Astrocyte (in vitro differentiated cells and primary cell): ENCODE results near the gene MTUS2. TPM values are rescaled to one million over a fixed set of nuclear protein-coding genes. Genes with fewer than 3 reads are reported as not detected.

Source experiments
- DNase-seq: peaks from one replicate; pipeline ENCODE4 v3.0.0-alpha.2; 2010; ENCODE audit warnings: low read depth
- FAIRE-seq: peaks from 2 replicates; lab custom pipeline; 2011; peaks lifted over from hg19 to GRCh38; lab: Jason Lieb, UNC
- H2AFZ ChIP-seq: 2 replicates; pipeline ENCODE4 v1.6.0; 2012; ENCODE audit warnings: low read depth, low read length, inconsistent platforms
- H3K27ac ChIP-seq: 2 replicates; pipeline ENCODE4 v1.5.1; 2011; ENCODE audit warnings: low read depth, low read length, inconsistent platforms
- H3K27me3 ChIP-seq: 2 replicates; pipeline ENCODE4 v1.6.0; 2011; ENCODE audit warnings: low read length, inconsistent platforms; ENCODE audit not compliant: insufficient read depth
- H3K36me3 ChIP-seq: 2 replicates; pipeline ENCODE4 v1.5.1; 2011; ENCODE audit warnings: low read length, inconsistent platforms; ENCODE audit not compliant: insufficient read depth
- H3K4me1 ChIP-seq: 2 replicates; pipeline ENCODE4 v1.5.1; 2011; ENCODE audit warnings: low read length, inconsistent platforms; ENCODE audit not compliant: insufficient read depth
- H3K4me2 ChIP-seq: 2 replicates; pipeline ENCODE4 v1.6.0; 2012; ENCODE audit warnings: low read length, inconsistent platforms
- H3K4me3 ChIP-seq: 2 replicates; pipeline ENCODE4 v1.5.1; 2011; ENCODE audit warnings: low read depth, mild to moderate bottlenecking, low read length, inconsistent platforms; ENCODE audit not compliant: insufficient read depth
- H3K79me2 ChIP-seq: 2 replicates; pipeline ENCODE4 v1.6.0; 2012; ENCODE audit warnings: mild to moderate bottlenecking, low read length, inconsistent platforms; ENCODE audit not compliant: insufficient read depth
- H3K9ac ChIP-seq: 2 replicates; pipeline ENCODE4 v1.6.0; 2012; ENCODE audit warnings: mild to moderate bottlenecking, low read length, inconsistent platforms
- H3K9me3 ChIP-seq: 2 replicates; pipeline ENCODE4 v1.5.1; 2012; ENCODE audit warnings: low read depth, mild to moderate bottlenecking, low read length, inconsistent platforms; ENCODE audit not compliant: insufficient read depth
- H4K20me1 ChIP-seq: 2 replicates; pipeline ENCODE4 v1.6.0; 2012; ENCODE audit warnings: low read length, inconsistent platforms; ENCODE audit not compliant: insufficient read depth
- H3K27ac Mint-ChIP-seq: one replicate; pipeline ENCODE4 v1.8.0; 2021; ENCODE audit warnings: mild to moderate bottlenecking, mixed read lengths; ENCODE audit not compliant: unreplicated experiment
- H3K27me3 Mint-ChIP-seq: one replicate; pipeline ENCODE4 v1.8.0; 2021; ENCODE audit warnings: low read depth, mixed read lengths; ENCODE audit not compliant: unreplicated experiment
- H3K36me3 Mint-ChIP-seq: one replicate; pipeline ENCODE4 v1.8.0; 2021; ENCODE audit warnings: low read depth, mixed read lengths; ENCODE audit not compliant: unreplicated experiment
- H3K4me1 Mint-ChIP-seq: one replicate; pipeline ENCODE4 v1.8.0; 2021; ENCODE audit warnings: low read depth, mixed read lengths; ENCODE audit not compliant: unreplicated experiment
- H3K4me3 Mint-ChIP-seq: one replicate; pipeline ENCODE4 v1.8.0; 2021; ENCODE audit warnings: mild to moderate bottlenecking, moderate library complexity, mixed read lengths; ENCODE audit not compliant: unreplicated experiment
- H3K9me3 Mint-ChIP-seq: one replicate; pipeline ENCODE4 v1.8.0; 2021; ENCODE audit warnings: mild to moderate bottlenecking, mixed read lengths; ENCODE audit not compliant: unreplicated experiment
- EZH2 ChIP-seq: IDR thresholded peaks from 2 replicates; pipeline ENCODE4 v1.6.1; 2012; ENCODE audit warnings: mild to moderate bottlenecking, low read length, inconsistent platforms; ENCODE audit not compliant: insufficient read depth
- total RNA-seq: library from RNA; stranded (reverse); gene quantifications from 2 replicates; pipeline ENCODE4 v1.2.1, GENCODE V29; 2021
- TF ChIP-seq, protein P1 (sequence below): IDR thresholded peaks from 2 replicates; pipeline ENCODE4 v1.5.1; 2011; ENCODE audit warnings: low read depth, mild to moderate bottlenecking, inconsistent platforms, low read length, moderate library complexity; ENCODE audit not compliant: insufficient read depth

Gene MTUS2
- total RNA-seq, 1 donor from 2014 or later, result 0.50 TPM

DNA sequence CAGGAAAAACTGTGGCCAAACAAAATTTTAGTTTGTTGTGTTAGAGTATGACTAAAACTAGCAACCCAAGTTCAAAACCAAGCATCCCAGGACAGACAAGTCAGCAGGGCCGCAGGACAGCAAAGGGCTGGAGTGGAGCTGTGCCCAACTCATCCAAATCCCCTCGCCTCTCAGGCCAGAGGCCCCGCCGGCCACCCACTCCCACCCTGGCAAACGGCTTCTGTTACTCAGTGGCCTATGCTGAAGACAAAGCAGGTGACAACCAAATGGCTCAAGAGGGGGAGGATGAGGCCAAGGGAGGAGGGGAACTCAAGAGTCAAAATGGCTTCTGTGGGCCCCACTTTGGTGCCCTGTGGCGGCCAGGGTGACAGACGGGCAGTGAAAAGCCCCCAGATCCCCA lies 705.6 kb downstream of the MTUS2 start:
- Mint-ChIP-seq H3K36me3 (peaks cover 53% of the 10 kb centered on the region), H3K27ac (no peak overlapping the region), H3K4me1 (peaks cover 19% of the 10 kb centered on the region), H3K4me3 (no peak overlapping the region), H3K27me3 (no peaks in the 10 kb centered on the region), H3K9me3 (no peaks in the 10 kb centered on the region)
- Histone ChIP-seq H3K9ac (no peak overlapping the region), H3K79me2 (peaks cover 42% of the 10 kb centered on the region), H3K4me2 (no peak overlapping the region), H3K27me3 (no peaks in the 10 kb centered on the region), H3K27ac (no peak overlapping the region), H3K36me3 (peaks cover 41% of the 10 kb centered on the region), H3K9me3 (no peaks in the 10 kb centered on the region), H3K4me3 (no peak overlapping the region), H2AFZ (no peak overlapping the region), H4K20me1 (peaks cover 6% of the 10 kb centered on the region), H3K4me1 (peaks cover 32% of the 10 kb centered on the region)
- no peak for DNase-seq
- TF ChIP-seq, protein P1, sequence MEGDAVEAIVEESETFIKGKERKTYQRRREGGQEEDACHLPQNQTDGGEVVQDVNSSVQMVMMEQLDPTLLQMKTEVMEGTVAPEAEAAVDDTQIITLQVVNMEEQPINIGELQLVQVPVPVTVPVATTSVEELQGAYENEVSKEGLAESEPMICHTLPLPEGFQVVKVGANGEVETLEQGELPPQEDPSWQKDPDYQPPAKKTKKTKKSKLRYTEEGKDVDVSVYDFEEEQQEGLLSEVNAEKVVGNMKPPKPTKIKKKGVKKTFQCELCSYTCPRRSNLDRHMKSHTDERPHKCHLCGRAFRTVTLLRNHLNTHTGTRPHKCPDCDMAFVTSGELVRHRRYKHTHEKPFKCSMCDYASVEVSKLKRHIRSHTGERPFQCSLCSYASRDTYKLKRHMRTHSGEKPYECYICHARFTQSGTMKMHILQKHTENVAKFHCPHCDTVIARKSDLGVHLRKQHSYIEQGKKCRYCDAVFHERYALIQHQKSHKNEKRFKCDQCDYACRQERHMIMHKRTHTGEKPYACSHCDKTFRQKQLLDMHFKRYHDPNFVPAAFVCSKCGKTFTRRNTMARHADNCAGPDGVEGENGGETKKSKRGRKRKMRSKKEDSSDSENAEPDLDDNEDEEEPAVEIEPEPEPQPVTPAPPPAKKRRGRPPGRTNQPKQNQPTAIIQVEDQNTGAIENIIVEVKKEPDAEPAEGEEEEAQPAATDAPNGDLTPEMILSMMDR, result no peak
- TF ChIP-seq EZH2, result no peak
- FAIRE-seq, result no peak

DNA sequence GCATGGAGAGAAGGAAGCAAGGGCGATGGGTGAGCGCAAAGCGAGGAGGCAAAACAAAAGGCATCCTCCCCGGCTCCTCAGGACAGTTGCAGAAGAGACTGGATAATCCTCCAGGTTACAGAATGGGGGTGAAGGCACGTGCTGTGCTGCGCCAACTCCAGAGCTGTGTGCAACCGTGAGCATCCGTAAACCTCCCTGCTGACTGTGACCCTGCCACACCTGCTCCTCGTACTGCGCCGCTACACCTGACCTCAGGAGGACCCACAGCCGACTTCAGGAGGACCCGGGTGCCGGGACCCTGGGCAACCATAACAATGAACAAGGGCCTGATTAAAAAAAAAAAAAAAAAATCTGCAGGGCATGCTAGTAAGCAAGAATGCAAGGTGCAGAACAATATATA lies 706.6 kb downstream of the MTUS2 start:
- Histone ChIP-seq H3K79me2 (peaks cover 39% of the 10 kb centered on the region), H3K27me3 (no peaks in the 10 kb centered on the region), H3K36me3 (peaks cover 45% of the 10 kb centered on the region), H3K27ac (no peak overlapping the region), H3K4me3 (no peak overlapping the region), H2AFZ (no peak overlapping the region), H4K20me1 (peaks cover 6% of the 10 kb centered on the region), H3K9me3 (no peaks in the 10 kb centered on the region), H3K4me2 (no peak overlapping the region), H3K4me1 (peaks cover 22% of the 10 kb centered on the region), H3K9ac (no peak overlapping the region)
- no peaks in the 10 kb centered on the region for H3K9me3 Mint-ChIP-seq
- FAIRE-seq (no peak), DNase-seq (no peak)
- peaks cover 12% of the 10 kb centered on the region for H3K4me1 Mint-ChIP-seq
- peaks cover 49% of the 10 kb centered on the region for H3K36me3 Mint-ChIP-seq
- no peak overlapping the region for H3K4me3 Mint-ChIP-seq
- TF ChIP-seq, protein P1, result no peak
- no peak for TF ChIP-seq EZH2
- H3K27ac Mint-ChIP-seq, result no peak overlapping the region
- no peaks in the 10 kb centered on the region for H3K27me3 Mint-ChIP-seq

- no peaks in the 10 kb centered on the region for H3K9me3 ChIP-seq
- H3K4me1 Mint-ChIP-seq, result peaks cover 16% of the 10 kb centered on the region
- H3K4me3 ChIP-seq, result no peak overlapping the region
- H3K36me3 Mint-ChIP-seq, result peaks cover 47% of the 10 kb centered on the region
- no peak overlapping the region for H3K9ac ChIP-seq
- H2AFZ ChIP-seq, result no peak overlapping the region
- DNase-seq (no peak), FAIRE-seq (no peak)
- H3K4me3 Mint-ChIP-seq, result no peak overlapping the region
- H3K36me3 ChIP-seq, result peaks cover 53% of the 10 kb centered on the region
- TF ChIP-seq EZH2, result no peak
- TF ChIP-seq, protein P1, result no peak
- H3K27ac ChIP-seq, result no peak overlapping the region
- H3K79me2 ChIP-seq, result peaks cover 39% of the 10 kb centered on the region
- no peaks in the 10 kb centered on the region for H3K27me3 Mint-ChIP-seq
- no peak overlapping the region for H3K4me2 ChIP-seq
- no peaks in the 10 kb centered on the region for H3K9me3 Mint-ChIP-seq
- H3K27ac Mint-ChIP-seq, result no peak overlapping the region
- peaks cover 6% of the 10 kb centered on the region for H4K20me1 ChIP-seq
- peaks cover 15% of the 10 kb centered on the region for H3K4me1 ChIP-seq
- no peaks in the 10 kb centered on the region for H3K27me3 ChIP-seq
Measured at GRCh38 chr13:29527511-29527910, 707.4 kb downstream of the MTUS2 start.
